NB4 (cell line): ENCODE results near the gene SAFB.

Experiments
- CTCF ChIP-seq: IDR thresholded peaks from one replicate; pipeline ENCODE4 v1.5.1; 2012; ENCODE audit warnings: low read depth, low read length
- MAX ChIP-seq: IDR thresholded peaks from 2 replicates; pipeline ENCODE4 v1.6.1; 2011; ENCODE audit warnings: low read depth, low read length
- MYC ChIP-seq: IDR thresholded peaks from 2 replicates; pipeline ENCODE4 v1.6.1; 2011; ENCODE audit warnings: low read depth, low read length
- POLR2A ChIP-seq: IDR thresholded peaks from 2 replicates; pipeline ENCODE4 v1.6.1; 2011; ENCODE audit warnings: mild to moderate bottlenecking; ENCODE audit not compliant: insufficient read length; ENCODE audit errors: extremely low read depth

DNA sequence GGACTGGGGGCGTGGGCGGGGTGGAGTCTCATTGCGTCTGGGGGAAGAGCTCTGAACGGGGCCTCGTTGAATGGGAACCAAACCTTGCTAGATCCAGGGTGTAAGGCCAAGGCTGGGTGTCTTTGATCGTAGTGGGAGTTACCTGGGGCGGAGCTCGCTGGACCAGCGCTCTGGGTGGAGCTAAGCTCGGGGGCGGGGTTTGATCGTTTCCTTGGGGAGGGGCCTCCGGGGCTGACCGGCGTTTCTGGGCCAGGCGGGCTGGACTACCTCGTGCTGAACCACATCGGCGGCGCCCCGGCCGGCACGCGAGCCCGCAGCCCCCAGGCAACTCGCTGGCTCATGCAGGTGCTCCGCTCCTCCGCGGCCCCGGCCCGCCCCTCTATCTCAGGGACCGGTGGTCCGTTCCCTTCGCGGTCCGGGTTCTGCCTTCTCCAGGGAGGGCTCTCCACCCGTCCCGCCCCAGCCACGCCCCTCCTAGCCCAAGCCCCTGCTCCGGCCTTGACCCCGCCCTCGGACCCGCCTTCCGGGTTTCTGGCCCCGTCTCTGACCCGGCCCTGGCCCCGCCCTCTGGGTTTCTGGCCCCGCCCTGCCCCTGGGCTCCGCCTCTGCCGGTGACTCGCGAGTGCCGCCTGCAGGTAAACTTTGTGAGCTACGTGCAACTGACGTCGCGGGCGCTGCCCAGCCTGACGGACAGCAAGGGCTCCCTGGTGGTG is 63.9 kb downstream of the SAFB start:
- TF ChIP-seq POLR2A (no peak), CTCF (peak; percentile 57), MAX (peak; percentile 57; the same call in 1 of the 2 replicates), MYC (no peak; the same call in none of the 2 replicates)
